ENCODE data around the gene NPC2. TPM values are rescaled to one million over a fixed set of nuclear protein-coding genes. Genes with fewer than 3 reads are reported as not detected.
"Not testable (repeated sequence)": the region's sequence is repeated elsewhere in the genome, so short reads cannot be mapped to it uniquely, and the experiment has no call there.

NPC2 gene
- total RNA-seq, 2 donors from 2014 or later, result 32.7 to 39.0 TPM

GRCh38 chr14:74465335-74465734, 27.8 kb downstream of the NPC2 start:
- Mint-ChIP-seq H3K27ac (no peak overlapping the region), H3K27me3 (peaks cover 31% of the 10 kb centered on the region), H3K4me1 (peaks cover 5% of the 10 kb centered on the region), H3K4me3 (no peak overlapping the region), H3K36me3 (ENCODE audit: low read depth) (peaks cover 6% of the 10 kb centered on the region)
- ATAC-seq (no peak), DNase-seq (no peak)
- no peaks in the 10 kb centered on the region for H3K9me3 ChIP-seq (ENCODE audit: control insufficient read depth, low read length, poor library complexity, severe bottlenecking)

GRCh38 chr14:74464785-74465184, 28.3 kb downstream of the NPC2 start:
- H3K4me1 Mint-ChIP-seq, result peaks cover 8% of the 10 kb centered on the region
- no peaks in the 10 kb centered on the region for H3K9me3 ChIP-seq (ENCODE audit: control insufficient read depth, low read length, poor library complexity, severe bottlenecking)
- H3K36me3 Mint-ChIP-seq (ENCODE audit: low read depth), result peaks cover 8% of the 10 kb centered on the region
- H3K27me3 Mint-ChIP-seq, result peaks cover 36% of the 10 kb centered on the region
- H3K4me3 Mint-ChIP-seq, result no peak overlapping the region
- DNase-seq, result no peak
- ATAC-seq, result no peak
- no peak overlapping the region for H3K27ac Mint-ChIP-seq

- Mint-ChIP-seq H3K27ac (no peak overlapping the region), H3K4me3 (no peak overlapping the region), H3K27me3 (peaks cover 43% of the 10 kb centered on the region), H3K36me3 (ENCODE audit: low read depth) (peaks cover 6% of the 10 kb centered on the region), H3K4me1 (peaks cover 6% of the 10 kb centered on the region)
- no peak for DNase-seq
- no peaks in the 10 kb centered on the region for H3K9me3 ChIP-seq (ENCODE audit: control insufficient read depth, low read length, poor library complexity, severe bottlenecking)
- no peak for ATAC-seq
Observed at GRCh38 chr14:74463697-74464096, 29.4 kb downstream of the NPC2 start.

GRCh38 chr14:74462993-74463392, 30.1 kb downstream of the NPC2 start:
- H3K4me1 Mint-ChIP-seq, result peaks cover 4% of the 10 kb centered on the region
- DNase-seq (no peak), ATAC-seq (no peak)
- H3K27ac Mint-ChIP-seq, result no peak overlapping the region
- peaks cover 42% of the 10 kb centered on the region for H3K27me3 Mint-ChIP-seq
- peaks cover 6% of the 10 kb centered on the region for H3K36me3 Mint-ChIP-seq (ENCODE audit: low read depth)
- H3K9me3 ChIP-seq (ENCODE audit: control insufficient read depth, low read length, poor library complexity, severe bottlenecking), result no peaks in the 10 kb centered on the region
- H3K4me3 Mint-ChIP-seq, result no peak overlapping the region

GRCh38 chr14:74459976-74460375, 33.1 kb downstream of the NPC2 start:
- DNase-seq (no peak), ATAC-seq (no peak)
- peaks cover 5% of the 10 kb centered on the region for H3K4me1 Mint-ChIP-seq
- H3K27ac Mint-ChIP-seq, result no peak overlapping the region
- H3K9me3 ChIP-seq (ENCODE audit: control insufficient read depth, low read length, poor library complexity, severe bottlenecking), result no peaks in the 10 kb centered on the region
- H3K4me3 Mint-ChIP-seq, result no peak overlapping the region
- H3K36me3 Mint-ChIP-seq (ENCODE audit: low read depth), result peaks cover 6% of the 10 kb centered on the region
- peaks cover 60% of the 10 kb centered on the region for H3K27me3 Mint-ChIP-seq

GRCh38 chr14:74459289-74459946, 33.7 kb downstream of the NPC2 start:
- no peaks in the 10 kb centered on the region for H3K9me3 ChIP-seq (ENCODE audit: control insufficient read depth, low read length, poor library complexity, severe bottlenecking)
- no peak for ATAC-seq
- Mint-ChIP-seq H3K4me3 (no peak overlapping the region), H3K36me3 (ENCODE audit: low read depth) (peaks cover 6% of the 10 kb centered on the region), H3K4me1 (peaks cover 5% of the 10 kb centered on the region), H3K27ac (no peak overlapping the region), H3K27me3 (peaks cover 60% of the 10 kb centered on the region)
- no peak for DNase-seq

- DNase-seq (no peak), ATAC-seq (no peak)
- Mint-ChIP-seq H3K27ac (no peak overlapping the region), H3K4me1 (peaks cover 5% of the 10 kb centered on the region), H3K4me3 (no peak overlapping the region), H3K36me3 (ENCODE audit: low read depth) (peaks cover 4% of the 10 kb centered on the region), H3K27me3 (peaks cover 45% of the 10 kb centered on the region)
- no peaks in the 10 kb centered on the region for H3K9me3 ChIP-seq (ENCODE audit: control insufficient read depth, low read length, poor library complexity, severe bottlenecking)
Observed at GRCh38 chr14:74457565-74457895, 35.6 kb downstream of the NPC2 start.

- peaks cover 45% of the 10 kb centered on the region for H3K27me3 Mint-ChIP-seq
- DNase-seq (no peak), ATAC-seq (no peak)
- no peak overlapping the region for H3K27ac Mint-ChIP-seq
- no peak overlapping the region for H3K4me3 Mint-ChIP-seq
- peaks cover 5% of the 10 kb centered on the region for H3K4me1 Mint-ChIP-seq
- peaks cover 4% of the 10 kb centered on the region for H3K36me3 Mint-ChIP-seq (ENCODE audit: low read depth)
- no peaks in the 10 kb centered on the region for H3K9me3 ChIP-seq (ENCODE audit: control insufficient read depth, low read length, poor library complexity, severe bottlenecking)
Observed at GRCh38 chr14:74456684-74457564, 36.2 kb downstream of the NPC2 start.

- not testable (repeated sequence) for H3K36me3 Mint-ChIP-seq (ENCODE audit: low read depth); H3K4me3 Mint-ChIP-seq; ATAC-seq; DNase-seq; H3K9me3 ChIP-seq (ENCODE audit: control insufficient read depth, low read length, poor library complexity, severe bottlenecking); H3K27ac Mint-ChIP-seq; H3K4me1 Mint-ChIP-seq
- H3K27me3 Mint-ChIP-seq, result peaks cover 26% of the 10 kb centered on the region
Observed at GRCh38 chr14:74454397-74454796, 38.7 kb downstream of the NPC2 start.

GRCh38 chr14:74444866-74445265, 48.2 kb downstream of the NPC2 start:
- ATAC-seq (no peak), DNase-seq (no peak)
- Mint-ChIP-seq H3K36me3 (ENCODE audit: low read depth) (peaks cover 2% of the 10 kb centered on the region), H3K27me3 (peaks cover 8% of the 10 kb centered on the region), H3K4me3 (no peak overlapping the region), H3K4me1 (no peaks in the 10 kb centered on the region), H3K27ac (no peak overlapping the region)
- H3K9me3 ChIP-seq (ENCODE audit: control insufficient read depth, low read length, poor library complexity, severe bottlenecking), result no peaks in the 10 kb centered on the region

GRCh38 chr14:74442757-74443156, 50.3 kb downstream of the NPC2 start:
- DNase-seq (no peak), ATAC-seq (no peak)
- peaks cover 15% of the 10 kb centered on the region for H3K27me3 Mint-ChIP-seq
- no peaks in the 10 kb centered on the region for H3K9me3 ChIP-seq (ENCODE audit: control insufficient read depth, low read length, poor library complexity, severe bottlenecking)
- H3K4me1 Mint-ChIP-seq, result no peaks in the 10 kb centered on the region
- H3K4me3 Mint-ChIP-seq, result no peak overlapping the region
- H3K27ac Mint-ChIP-seq, result no peak overlapping the region
- H3K36me3 Mint-ChIP-seq (ENCODE audit: low read depth), result peaks cover 4% of the 10 kb centered on the region

- Mint-ChIP-seq H3K36me3 (ENCODE audit: low read depth) (peaks cover 4% of the 10 kb centered on the region), H3K4me1 (no peaks in the 10 kb centered on the region)
Observed at GRCh38 chr14:74441113-74441512, 52.0 kb downstream of the NPC2 start.

GRCh38 chr14:74438351-74438915, 54.7 kb downstream of the NPC2 start:
- H3K4me1 Mint-ChIP-seq, result no peaks in the 10 kb centered on the region
- DNase-seq (no peak), ATAC-seq (no peak)
- H3K27me3 Mint-ChIP-seq, result peaks cover 34% of the 10 kb centered on the region
- H3K27ac Mint-ChIP-seq, result no peak overlapping the region
- no peak overlapping the region for H3K4me3 Mint-ChIP-seq
- no peaks in the 10 kb centered on the region for H3K9me3 ChIP-seq (ENCODE audit: control insufficient read depth, low read length, poor library complexity, severe bottlenecking)
- H3K36me3 Mint-ChIP-seq (ENCODE audit: low read depth), result peaks cover 4% of the 10 kb centered on the region

More at GRCh38 chr14:74441113-74441512, 52.0 kb downstream of the NPC2 start:
- Mint-ChIP-seq H3K4me3 (no peak overlapping the region), H3K27me3 (peaks cover 26% of the 10 kb centered on the region), H3K27ac (no peak overlapping the region)
- DNase-seq, result no peak
- no peaks in the 10 kb centered on the region for H3K9me3 ChIP-seq (ENCODE audit: control insufficient read depth, low read length, poor library complexity, severe bottlenecking)
- no peak for ATAC-seq
